ENCODE data around the gene ARMH4.
A peak's percentile ranks its signal among the peaks of the same experiment; 100 is the strongest.
"Not testable (repeated sequence)": the region's sequence is repeated elsewhere in the genome, so short reads cannot be mapped to it uniquely, and the experiment has no call there.

Gene ARMH4

GRCh38 chr14:58145936-58146335 lies 6.1 kb downstream of the ARMH4 start:
- DNase-seq = no peak

GRCh38 chr14:58143106-58143505 lies 8.9 kb downstream of the ARMH4 start:
- DNase-seq = no peak

- DNase-seq = no peak
These were observed 10.1 kb downstream of the ARMH4 start for GRCh38 chr14:58141893-58142292.

GRCh38 chr14:58138714-58139482 lies 13.1 kb downstream of the ARMH4 start:
- peak in 1 of 51 donors; percentile 6 for DNase-seq

GRCh38 chr14:58138031-58138713 lies 13.8 kb downstream of the ARMH4 start:
- no peak for DNase-seq

- no peak for DNase-seq
These were observed 18.3 kb downstream of the ARMH4 start for GRCh38 chr14:58133739-58134138.

GRCh38 chr14:58131386-58131785 lies 20.6 kb downstream of the ARMH4 start:
- DNase-seq = no peak

- DNase-seq = no peak
These were observed 21.8 kb downstream of the ARMH4 start for GRCh38 chr14:58130116-58130782.

- DNase-seq = no peak
These were observed 22.8 kb downstream of the ARMH4 start for GRCh38 chr14:58129208-58129607.

- no peak for DNase-seq
These were observed 23.6 kb downstream of the ARMH4 start for GRCh38 chr14:58128416-58128815.

- DNase-seq = not testable (repeated sequence)
These were observed 29.5 kb downstream of the ARMH4 start for GRCh38 chr14:58122546-58122945.

- DNase-seq = no peak
These were observed 30.4 kb downstream of the ARMH4 start for GRCh38 chr14:58121530-58122186.

GRCh38 chr14:58119381-58119780 lies 32.6 kb downstream of the ARMH4 start:
- DNase-seq = peak in 2 of 51 donors; percentile 3 to 5

GRCh38 chr14:58118097-58118815 lies 33.8 kb downstream of the ARMH4 start:
- DNase-seq = no peak

GRCh38 chr14:58109744-58110143 lies 42.3 kb downstream of the ARMH4 start:
- no peak for DNase-seq

GRCh38 chr14:58108717-58109116 lies 43.3 kb downstream of the ARMH4 start:
- DNase-seq = no peak

- DNase-seq = peak in 20 of 51 donors; percentile 1 to 68 (median 18)
These were observed 44.0 kb downstream of the ARMH4 start for GRCh38 chr14:58107947-58108552.

GRCh38 chr14:58107041-58107440 lies 45.0 kb downstream of the ARMH4 start:
- DNase-seq = no peak

- DNase-seq = no peak
These were observed 45.6 kb downstream of the ARMH4 start for GRCh38 chr14:58106446-58106845.

GRCh38 chr14:58104808-58105207 lies 47.2 kb downstream of the ARMH4 start:
- no peak for DNase-seq

Data from hypothalamus (tissue), 51 donors.